Osteocyte (in vitro differentiated cells): ENCODE data around the gene WIPI1. TPM values are rescaled to one million over a fixed set of nuclear protein-coding genes. Genes with fewer than 3 reads are reported as not detected.
A peak's percentile ranks its signal among the peaks of the same experiment; 100 is the strongest.

Experiments
- DNase-seq: peaks from one replicate; pipeline ENCODE4 v3.0.0; 2021; ENCODE audit warnings: mixed read lengths; ENCODE audit not compliant: unreplicated experiment; ENCODE audit errors: extremely low spot score
- H3K27ac Mint-ChIP-seq: one replicate; pipeline ENCODE4 v1.8.0; 2021; ENCODE audit warnings: mild to moderate bottlenecking, mixed read lengths; ENCODE audit not compliant: unreplicated experiment
- H3K27me3 Mint-ChIP-seq: one replicate; pipeline ENCODE4 v1.8.0; 2021; ENCODE audit warnings: mixed read lengths; ENCODE audit not compliant: unreplicated experiment
- H3K36me3 Mint-ChIP-seq: one replicate; pipeline ENCODE4 v1.8.0; 2021; ENCODE audit warnings: mixed read lengths; ENCODE audit not compliant: unreplicated experiment
- H3K4me1 Mint-ChIP-seq: one replicate; pipeline ENCODE4 v1.8.0; 2021; ENCODE audit warnings: mixed read lengths; ENCODE audit not compliant: unreplicated experiment
- H3K4me3 Mint-ChIP-seq: one replicate; pipeline ENCODE4 v1.8.0; 2021; ENCODE audit warnings: mild to moderate bottlenecking, moderate library complexity, mixed read lengths; ENCODE audit not compliant: unreplicated experiment
- H3K9me3 Mint-ChIP-seq: one replicate; pipeline ENCODE4 v1.8.0; 2021; ENCODE audit warnings: mixed read lengths; ENCODE audit not compliant: unreplicated experiment
- total RNA-seq: library from RNA; stranded (reverse); gene quantifications from 2 replicates; pipeline ENCODE4 v1.2.1, GENCODE V29; 2021
- TF ChIP-seq, protein P1 (sequence below): fragments of 200-600 bp; sonication (generic); IDR thresholded peaks from 2 replicates; pipeline ENCODE4 v1.5.0; 2021; ENCODE audit warnings: antibody characterized with exemption, mild to moderate bottlenecking, moderate library complexity

Gene WIPI1
- total RNA-seq, 1 donor from 2014 or later = 74.5 TPM

DNA sequence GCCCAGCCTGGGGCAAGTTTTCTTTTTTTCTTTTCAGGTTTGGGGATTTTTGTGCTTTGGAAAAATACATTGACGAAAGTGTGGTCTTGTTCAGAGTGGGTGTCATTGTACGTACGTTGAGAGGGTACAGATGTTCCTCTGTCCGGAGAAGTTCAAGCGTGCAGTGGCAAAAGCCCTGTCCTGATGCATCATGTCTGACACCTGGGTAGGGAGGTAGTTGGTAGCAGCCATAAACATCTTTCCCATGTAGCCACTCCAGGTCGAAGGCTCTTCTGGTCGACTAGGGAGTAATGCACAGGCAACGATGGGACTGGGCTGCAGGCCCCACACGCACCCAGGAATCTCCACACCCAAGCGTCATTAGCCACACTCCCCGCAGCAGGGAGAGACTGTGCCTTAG, 27.4 kb downstream of the WIPI1 start:
- H3K27me3 Mint-ChIP-seq = no peaks in the 10 kb centered on the region
- DNase-seq = peak; percentile 53
- no peaks in the 10 kb centered on the region for H3K4me1 Mint-ChIP-seq
- TF ChIP-seq, protein P1, sequence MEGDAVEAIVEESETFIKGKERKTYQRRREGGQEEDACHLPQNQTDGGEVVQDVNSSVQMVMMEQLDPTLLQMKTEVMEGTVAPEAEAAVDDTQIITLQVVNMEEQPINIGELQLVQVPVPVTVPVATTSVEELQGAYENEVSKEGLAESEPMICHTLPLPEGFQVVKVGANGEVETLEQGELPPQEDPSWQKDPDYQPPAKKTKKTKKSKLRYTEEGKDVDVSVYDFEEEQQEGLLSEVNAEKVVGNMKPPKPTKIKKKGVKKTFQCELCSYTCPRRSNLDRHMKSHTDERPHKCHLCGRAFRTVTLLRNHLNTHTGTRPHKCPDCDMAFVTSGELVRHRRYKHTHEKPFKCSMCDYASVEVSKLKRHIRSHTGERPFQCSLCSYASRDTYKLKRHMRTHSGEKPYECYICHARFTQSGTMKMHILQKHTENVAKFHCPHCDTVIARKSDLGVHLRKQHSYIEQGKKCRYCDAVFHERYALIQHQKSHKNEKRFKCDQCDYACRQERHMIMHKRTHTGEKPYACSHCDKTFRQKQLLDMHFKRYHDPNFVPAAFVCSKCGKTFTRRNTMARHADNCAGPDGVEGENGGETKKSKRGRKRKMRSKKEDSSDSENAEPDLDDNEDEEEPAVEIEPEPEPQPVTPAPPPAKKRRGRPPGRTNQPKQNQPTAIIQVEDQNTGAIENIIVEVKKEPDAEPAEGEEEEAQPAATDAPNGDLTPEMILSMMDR = no peak
- no peaks in the 10 kb centered on the region for H3K9me3 Mint-ChIP-seq
- H3K36me3 Mint-ChIP-seq = peaks cover 55% of the 10 kb centered on the region
- H3K27ac Mint-ChIP-seq = no peak overlapping the region
- no peak overlapping the region for H3K4me3 Mint-ChIP-seq

DNA sequence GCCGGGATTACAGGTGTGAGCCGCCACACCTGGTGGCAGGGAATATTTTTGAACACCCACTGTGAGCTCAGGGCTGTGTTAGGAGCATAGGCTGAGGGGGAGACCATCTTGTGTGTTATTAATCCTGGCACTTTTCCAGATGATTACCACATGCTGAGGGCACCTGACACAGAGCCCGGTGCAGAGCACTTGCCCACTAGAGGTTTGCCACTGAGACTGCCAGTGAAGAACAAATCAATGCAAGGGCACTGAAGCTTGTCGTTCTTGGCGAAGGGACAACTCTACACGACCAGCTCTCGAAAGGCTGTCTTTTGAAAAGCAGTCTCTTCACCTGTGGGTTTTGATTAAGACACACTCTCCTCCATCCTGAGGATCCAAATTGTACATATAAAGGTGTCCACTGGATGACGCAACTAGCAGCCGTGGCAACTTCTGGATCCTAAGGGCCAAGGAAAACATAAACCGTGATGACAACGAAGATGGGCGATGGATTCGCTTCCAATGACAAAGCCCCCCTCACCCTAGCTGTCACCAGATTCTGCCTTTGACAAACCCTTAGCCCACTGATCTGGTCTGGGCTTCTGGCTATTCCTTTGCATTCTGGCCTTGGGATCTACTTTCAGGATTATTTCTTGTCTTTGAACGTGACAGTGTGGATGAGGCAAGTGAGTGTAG, 28.7 kb downstream of the WIPI1 start:
- no peaks in the 10 kb centered on the region for H3K9me3 Mint-ChIP-seq
- no peaks in the 10 kb centered on the region for H3K27me3 Mint-ChIP-seq
- no peak overlapping the region for H3K27ac Mint-ChIP-seq
- peaks cover 50% of the 10 kb centered on the region for H3K36me3 Mint-ChIP-seq
- DNase-seq = peak; percentile 70
- no peaks in the 10 kb centered on the region for H3K4me1 Mint-ChIP-seq
- no peak overlapping the region for H3K4me3 Mint-ChIP-seq
- TF ChIP-seq, protein P1 = no peak

DNA sequence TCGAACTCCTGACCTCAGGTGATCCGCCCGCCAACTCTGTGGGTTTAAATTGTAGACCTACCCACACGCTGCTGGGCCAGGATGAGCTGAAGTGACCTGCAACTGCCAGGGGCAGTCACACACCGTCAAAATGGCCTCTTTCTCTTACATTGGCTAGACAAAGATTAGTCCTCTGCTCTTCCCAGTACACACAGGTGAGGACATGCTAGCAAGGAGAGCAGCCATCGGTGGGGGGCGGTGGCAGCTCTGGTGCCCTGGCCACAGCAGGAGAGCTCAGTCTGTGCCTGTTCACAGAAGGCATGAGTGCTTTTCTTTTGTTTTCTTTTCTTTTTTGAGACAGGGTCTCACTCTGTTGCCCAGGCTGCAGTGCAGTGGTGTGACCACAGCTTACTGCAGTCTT, 29.7 kb downstream of the WIPI1 start:
- Mint-ChIP-seq H3K36me3 (peaks cover 47% of the 10 kb centered on the region), H3K27me3 (no peaks in the 10 kb centered on the region), H3K4me1 (no peaks in the 10 kb centered on the region), H3K27ac (no peak overlapping the region), H3K9me3 (no peaks in the 10 kb centered on the region), H3K4me3 (no peak overlapping the region)
- DNase-seq = peak; percentile 75
- TF ChIP-seq, protein P1 = no peak

DNA sequence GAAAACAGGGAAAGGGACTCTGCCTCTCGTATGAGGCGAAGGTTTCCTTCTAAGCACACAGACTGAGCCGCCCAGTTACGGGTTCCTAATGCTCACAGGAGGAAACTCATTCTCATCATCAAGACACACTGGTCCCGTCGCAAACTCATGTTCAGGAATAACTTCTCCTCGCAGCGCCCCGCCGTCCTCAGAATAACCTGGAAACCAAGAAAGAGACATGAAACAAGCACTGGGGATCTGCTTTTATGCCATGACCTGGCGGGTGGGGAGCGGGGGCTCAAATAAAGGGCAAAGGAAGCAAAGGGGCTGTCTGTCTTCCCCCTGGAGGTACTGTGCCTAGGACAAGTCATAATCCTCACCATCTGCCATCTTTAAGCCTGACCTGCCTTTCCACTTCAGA, 31.3 kb downstream of the WIPI1 start:
- peaks cover 46% of the 10 kb centered on the region for H3K36me3 Mint-ChIP-seq

DNA sequence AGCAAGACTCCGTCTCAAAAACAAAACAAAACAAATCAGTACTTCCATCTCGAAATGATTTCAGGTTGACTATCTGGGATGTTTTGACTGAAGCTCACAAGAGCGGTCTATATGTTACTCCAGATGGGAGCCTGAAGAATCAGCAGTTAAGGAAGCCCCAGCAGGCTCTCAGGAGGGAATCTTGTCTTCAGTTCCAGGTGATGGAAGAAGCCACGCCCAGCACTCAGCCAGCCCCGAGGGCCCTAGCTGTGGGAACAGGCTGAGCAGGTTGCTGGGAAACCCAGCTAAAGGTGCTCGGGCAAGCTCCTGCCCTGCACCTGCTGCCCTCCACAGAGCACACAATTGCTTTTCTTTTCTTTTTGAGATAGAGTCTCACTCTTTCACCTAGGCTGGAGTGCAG, 32.4 kb downstream of the WIPI1 start:
- H3K27me3 Mint-ChIP-seq = no peaks in the 10 kb centered on the region
- H3K4me1 Mint-ChIP-seq = no peaks in the 10 kb centered on the region
- H3K4me3 Mint-ChIP-seq = no peak overlapping the region
- H3K9me3 Mint-ChIP-seq = no peaks in the 10 kb centered on the region
- peaks cover 49% of the 10 kb centered on the region for H3K36me3 Mint-ChIP-seq
- TF ChIP-seq, protein P1 = no peak
- DNase-seq = no peak
- no peak overlapping the region for H3K27ac Mint-ChIP-seq

More for the DNA sequence above, 31.3 kb downstream of the WIPI1 start:
- no peak overlapping the region for H3K27ac Mint-ChIP-seq
- no peak overlapping the region for H3K4me3 Mint-ChIP-seq
- no peaks in the 10 kb centered on the region for H3K27me3 Mint-ChIP-seq
- peak; percentile 80 for DNase-seq
- H3K9me3 Mint-ChIP-seq = no peaks in the 10 kb centered on the region
- TF ChIP-seq, protein P1 = no peak
- H3K4me1 Mint-ChIP-seq = no peaks in the 10 kb centered on the region
